Fibroblast of skin of left quadriceps (primary cell): ENCODE results near the gene QSOX1.

Experiments used
- DNase-seq, 2 experiments: peaks; one replicate each; pipeline ENCODE4 v3.0.0-alpha.2; 2013; ENCODE audit warnings: low read depth in 2 of 2

Gene QSOX1

DNA sequence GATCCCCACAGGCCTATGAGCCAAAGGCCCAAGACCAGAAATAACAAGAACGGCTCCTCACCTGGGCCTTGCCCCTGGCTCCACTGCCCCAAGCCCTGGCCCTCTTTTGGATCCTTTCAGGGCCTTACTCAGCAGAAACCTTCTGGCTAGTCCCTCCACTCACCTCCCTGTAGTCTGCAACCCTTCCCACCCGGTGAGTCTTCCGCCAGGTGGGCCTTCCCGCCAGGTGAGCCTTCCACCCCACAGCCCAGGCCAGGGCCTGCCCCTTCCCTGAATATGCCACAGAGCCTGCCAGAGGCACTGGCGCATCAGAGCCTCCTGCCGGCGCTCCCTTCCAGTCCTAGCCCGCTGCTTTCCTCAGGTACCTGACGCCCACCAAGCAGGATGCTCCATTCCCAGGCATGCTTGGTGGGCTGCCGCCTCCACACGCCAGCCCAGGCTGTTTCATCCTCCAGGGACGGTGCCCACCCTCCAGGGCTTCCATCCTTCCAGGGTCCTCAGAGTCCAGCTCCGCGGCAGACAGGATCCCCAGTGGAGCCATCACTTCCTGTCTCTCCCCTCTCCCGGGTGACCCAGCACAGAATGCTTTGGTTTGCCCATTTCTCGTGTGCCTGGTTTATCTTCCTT, 96.3 kb downstream of the QSOX1 start:
- no peak for DNase-seq

GRCh38 chr1:180251526-180252305, 97.0 kb downstream of the QSOX1 start:
- DNase-seq = no peak

DNA sequence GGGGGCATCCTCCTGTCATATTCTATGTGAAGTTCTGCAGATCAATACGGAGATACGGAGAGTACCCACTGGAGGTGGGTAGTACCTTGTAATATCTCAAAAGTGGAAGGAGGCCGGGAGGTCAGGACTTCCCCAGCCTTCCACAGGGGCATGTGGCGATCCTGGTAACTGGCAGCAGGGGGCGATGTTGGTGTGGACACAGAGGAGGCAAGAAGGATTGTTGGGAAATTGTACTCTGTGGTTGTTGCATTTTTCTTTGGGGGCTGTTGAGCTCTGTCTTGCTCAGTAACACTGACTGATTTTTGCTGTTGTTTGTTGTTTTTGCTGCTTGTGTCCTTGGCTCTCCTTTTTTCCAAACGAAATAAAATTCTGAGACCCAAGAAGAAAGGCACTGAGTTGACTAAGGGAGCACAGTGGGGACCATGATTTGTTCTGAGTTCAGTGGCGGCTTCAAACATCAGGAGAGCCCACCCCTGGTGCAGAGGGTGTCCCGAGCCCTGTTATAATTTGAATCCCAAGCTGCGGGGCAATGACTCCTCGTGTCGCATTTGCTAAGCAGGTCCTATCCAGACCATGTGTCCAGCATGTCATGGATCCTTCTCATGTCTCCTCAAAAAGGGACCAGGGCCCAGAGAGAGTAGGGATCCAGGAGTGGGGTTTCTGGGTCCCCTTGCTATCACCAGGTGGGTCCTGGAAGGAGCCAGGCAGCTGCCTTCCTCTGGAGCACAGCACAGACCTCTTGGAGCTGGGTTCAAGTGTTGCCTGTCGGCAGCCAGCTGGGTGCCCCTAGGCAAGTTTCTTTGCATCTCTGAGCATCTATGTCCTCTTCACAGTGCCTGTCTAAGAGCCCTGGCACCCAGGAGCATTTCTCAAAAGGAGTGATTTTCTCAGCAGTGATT, 98.2 kb downstream of the QSOX1 start:
- DNase-seq = peak; percentile 17 to 20
